Activated CD8-positive, alpha-beta T cell treated with anti-CD3 and anti-CD28 coated beads for 36 hours (primary cell): ENCODE measurements around the gene TP63. TPM values are rescaled to one million over a fixed set of nuclear protein-coding genes. Genes with fewer than 3 reads are reported as not detected.
A peak's percentile ranks its signal among the peaks of the same experiment; 100 is the strongest.

Experiments
- ATAC-seq: fragments of 200-7000 bp; cut with Tn5 transposase; one replicate; pipeline ENCODE4 v1.10.0; 2021; ENCODE audit warnings: mild to moderate bottlenecking, moderate library complexity
- CTCF ChIA-PET: fragments of 350-600 bp; sonication (Branson Sonifier 250); formaldehyde crosslinking; loops from one replicate; lab custom pipeline; 2021; ENCODE audit warnings: antibody characterized with exemption; lab: Charles Lee
- POLR2A ChIA-PET: fragments of 350-600 bp; sonication (Branson Sonifier 250); formaldehyde crosslinking; loops from one replicate; lab custom pipeline; 2021; ENCODE audit warnings: antibody characterized with exemption; lab: Charles Lee
- DNase-seq: peaks from one replicate; pipeline ENCODE4 v3.0.0-alpha.2; 2020
- H3K27ac Mint-ChIP-seq: one replicate; pipeline ENCODE4 v1.8.0; 2021; ENCODE audit warnings: mild to moderate bottlenecking, mixed read lengths
- H3K27me3 Mint-ChIP-seq: one replicate; pipeline ENCODE4 v1.8.0; 2021; ENCODE audit warnings: mixed read lengths
- H3K36me3 Mint-ChIP-seq: one replicate; pipeline ENCODE4 v1.8.0; 2021; ENCODE audit warnings: low read depth, mixed read lengths
- H3K4me1 Mint-ChIP-seq: one replicate; pipeline ENCODE4 v1.8.0; 2021; ENCODE audit warnings: low read depth, mixed read lengths
- H3K4me3 Mint-ChIP-seq: one replicate; pipeline ENCODE4 v1.8.0; 2021; ENCODE audit warnings: mild to moderate bottlenecking, moderate library complexity, mixed read lengths
- H3K9me3 Mint-ChIP-seq: one replicate; pipeline ENCODE4 v1.8.0; 2021; ENCODE audit warnings: mixed read lengths
- intact Hi-C: fragments of 100-400 bp; cut with micrococcal nuclease; formaldehyde crosslinking; loops from one replicate; pipeline ENCODE4 v1.10.0; 2022
- total RNA-seq, 2 experiments: library from RNA; stranded (reverse); gene quantifications; one replicate each; pipeline ENCODE4 v1.2.3, GENCODE V29; 2021
- TF ChIP-seq, protein P1 (sequence below): fragments of 200-600 bp; IDR thresholded peaks from one replicate; pipeline ENCODE4 v1.8.0; 2022; ENCODE audit warnings: antibody characterized with exemption, mild to moderate bottlenecking

The TP63 gene
- total RNA-seq, 2 experiments from 2014 or later: 0.07 to 0.23 TPM

DNA sequence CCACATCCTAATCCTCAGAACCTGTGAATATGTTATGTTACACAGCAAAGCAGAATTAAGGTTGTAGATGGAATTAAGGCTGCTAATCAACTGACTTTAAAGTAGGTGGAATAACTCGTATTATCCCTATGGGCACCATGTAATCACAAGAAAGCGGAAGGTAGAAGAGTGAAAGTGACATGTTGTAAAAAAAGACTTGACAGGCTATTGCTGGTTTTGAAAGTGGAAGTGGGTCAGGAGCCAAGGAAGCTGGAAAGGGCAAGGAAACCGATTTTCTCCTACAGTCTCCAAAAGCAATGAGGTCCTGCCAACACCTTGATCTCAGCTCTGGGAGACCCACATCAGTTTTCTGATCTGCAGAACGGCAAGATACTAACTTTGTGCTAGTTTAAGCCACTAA lies 6.6 kb downstream of the TP63 start:
- ChIA-PET POLR2A (no interaction called here), CTCF (no interaction called here)
- intact Hi-C loops: no loop called here
- DNase-seq (no peak), ATAC-seq (no peak)
- Mint-ChIP-seq H3K4me1 (no peaks in the 10 kb centered on the region), H3K36me3 (no peaks in the 10 kb centered on the region), H3K27ac (no peak overlapping the region), H3K9me3 (no peaks in the 10 kb centered on the region), H3K4me3 (no peak overlapping the region), H3K27me3 (no peaks in the 10 kb centered on the region)
- TF ChIP-seq, protein P1, sequence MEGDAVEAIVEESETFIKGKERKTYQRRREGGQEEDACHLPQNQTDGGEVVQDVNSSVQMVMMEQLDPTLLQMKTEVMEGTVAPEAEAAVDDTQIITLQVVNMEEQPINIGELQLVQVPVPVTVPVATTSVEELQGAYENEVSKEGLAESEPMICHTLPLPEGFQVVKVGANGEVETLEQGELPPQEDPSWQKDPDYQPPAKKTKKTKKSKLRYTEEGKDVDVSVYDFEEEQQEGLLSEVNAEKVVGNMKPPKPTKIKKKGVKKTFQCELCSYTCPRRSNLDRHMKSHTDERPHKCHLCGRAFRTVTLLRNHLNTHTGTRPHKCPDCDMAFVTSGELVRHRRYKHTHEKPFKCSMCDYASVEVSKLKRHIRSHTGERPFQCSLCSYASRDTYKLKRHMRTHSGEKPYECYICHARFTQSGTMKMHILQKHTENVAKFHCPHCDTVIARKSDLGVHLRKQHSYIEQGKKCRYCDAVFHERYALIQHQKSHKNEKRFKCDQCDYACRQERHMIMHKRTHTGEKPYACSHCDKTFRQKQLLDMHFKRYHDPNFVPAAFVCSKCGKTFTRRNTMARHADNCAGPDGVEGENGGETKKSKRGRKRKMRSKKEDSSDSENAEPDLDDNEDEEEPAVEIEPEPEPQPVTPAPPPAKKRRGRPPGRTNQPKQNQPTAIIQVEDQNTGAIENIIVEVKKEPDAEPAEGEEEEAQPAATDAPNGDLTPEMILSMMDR: no peak

DNA sequence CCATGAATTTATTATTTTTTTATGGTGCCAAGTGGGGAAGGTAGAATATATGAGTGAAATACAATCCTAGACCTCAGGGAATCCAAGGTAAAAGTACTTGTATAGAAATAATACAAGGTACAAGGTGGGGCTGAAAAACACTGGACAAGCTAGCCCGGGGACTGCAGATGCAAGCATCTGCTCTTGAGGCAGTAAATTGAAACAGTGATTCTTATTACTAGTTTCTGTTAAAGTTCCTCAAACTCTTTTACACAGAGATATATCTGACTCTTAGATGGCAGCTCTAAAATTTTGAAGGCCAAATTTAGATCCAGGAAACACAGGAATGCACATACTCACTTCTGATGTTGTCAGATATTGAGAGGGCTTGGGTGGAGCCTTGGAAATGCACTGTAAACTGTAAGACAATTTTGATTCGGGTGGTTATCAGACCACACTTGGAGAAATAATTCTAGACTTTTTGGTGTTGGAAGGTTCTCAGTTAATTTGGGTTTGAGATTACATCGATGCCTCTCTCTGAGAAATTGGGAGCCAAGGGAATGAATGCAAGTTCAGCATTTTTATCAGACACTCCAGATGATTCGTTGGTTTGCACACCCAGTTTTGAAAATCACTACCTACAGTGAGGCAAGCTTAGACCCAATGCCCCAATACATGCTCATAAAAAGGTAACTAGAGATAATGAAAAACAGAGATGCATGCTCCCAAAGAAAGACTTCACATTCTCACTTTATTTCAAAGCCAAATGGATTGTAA lies 7.3 kb downstream of the TP63 start:
- DNase-seq (no peak), ATAC-seq (no peak)
- intact Hi-C loops: no loop called here
- POLR2A ChIA-PET: no interaction called here
- CTCF ChIA-PET: no interaction called here
- Mint-ChIP-seq H3K27me3 (no peaks in the 10 kb centered on the region), H3K4me3 (no peak overlapping the region), H3K9me3 (no peaks in the 10 kb centered on the region), H3K27ac (no peak overlapping the region), H3K36me3 (no peaks in the 10 kb centered on the region), H3K4me1 (no peaks in the 10 kb centered on the region)
- TF ChIP-seq, protein P1: no peak

DNA sequence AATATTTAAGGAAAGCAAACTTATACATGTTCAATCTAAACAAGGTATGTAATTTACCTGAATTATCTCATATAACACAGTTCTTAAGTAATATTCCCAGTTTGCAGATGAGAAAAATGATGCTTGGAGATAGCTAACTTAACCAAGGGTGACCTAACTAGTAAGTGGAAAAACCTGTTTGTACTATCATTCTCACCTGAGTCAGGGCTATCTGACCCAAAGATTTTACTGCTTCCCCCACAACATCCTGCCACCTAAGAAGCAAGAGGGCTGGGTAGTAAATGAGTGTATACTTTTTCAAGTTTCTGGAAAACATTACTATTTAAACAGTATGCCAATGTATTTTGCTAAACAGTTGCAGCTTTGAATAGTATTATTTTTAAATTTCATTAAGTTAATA lies 10.6 kb downstream of the TP63 start:
- peak; percentile 51 for ATAC-seq
- Mint-ChIP-seq H3K4me3 (no peak overlapping the region), H3K36me3 (no peaks in the 10 kb centered on the region), H3K9me3 (peaks cover 2% of the 10 kb centered on the region), H3K27me3 (no peaks in the 10 kb centered on the region), H3K27ac (no peak overlapping the region), H3K4me1 (no peaks in the 10 kb centered on the region)
- no peak for DNase-seq
- TF ChIP-seq, protein P1: no peak
- intact Hi-C loops: no loop called here
- CTCF ChIA-PET: no interaction called here
- POLR2A ChIA-PET: no interaction called here

DNA sequence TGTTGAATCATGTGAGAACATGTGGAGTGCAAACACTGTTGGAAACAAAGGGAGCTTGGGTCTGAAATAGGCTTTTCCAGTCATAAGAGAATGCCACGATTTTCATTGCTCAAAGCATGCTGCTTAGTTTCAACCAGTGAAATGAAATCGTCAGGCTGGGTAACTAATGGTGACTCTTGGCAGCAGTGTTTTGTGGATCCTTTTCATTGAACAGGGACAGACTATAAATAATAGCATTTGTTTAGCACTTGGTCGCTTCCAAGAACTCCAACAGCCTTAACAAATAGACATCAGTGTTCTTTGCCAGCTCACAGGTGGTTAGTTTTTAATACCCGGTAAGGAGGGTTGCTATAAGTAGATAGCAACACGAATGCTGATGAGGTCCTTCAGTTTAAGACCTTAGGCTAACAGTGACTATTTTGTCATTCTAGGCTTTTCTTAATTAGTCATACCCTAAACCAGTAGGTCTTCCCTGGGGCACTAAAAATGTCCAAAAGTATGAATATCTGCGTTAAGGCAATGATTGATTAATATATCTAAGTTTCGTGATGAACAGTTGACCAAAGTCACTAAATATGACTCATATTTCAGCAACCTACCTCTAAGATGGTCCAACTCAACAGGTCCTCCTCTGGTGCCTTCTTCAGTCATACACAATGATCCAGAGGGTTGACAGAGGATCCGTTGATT lies 15.8 kb downstream of the TP63 start:
- POLR2A ChIA-PET: no interaction called here
- ATAC-seq: no peak
- no peak for DNase-seq
- peaks cover 2% of the 10 kb centered on the region for H3K9me3 Mint-ChIP-seq
- no peaks in the 10 kb centered on the region for H3K4me1 Mint-ChIP-seq
- H3K27me3 Mint-ChIP-seq: no peaks in the 10 kb centered on the region
- no peak overlapping the region for H3K4me3 Mint-ChIP-seq
- intact Hi-C loops: no loop called here
- TF ChIP-seq, protein P1: no peak
- CTCF ChIA-PET: no interaction called here
- no peaks in the 10 kb centered on the region for H3K36me3 Mint-ChIP-seq
- no peak overlapping the region for H3K27ac Mint-ChIP-seq

DNA sequence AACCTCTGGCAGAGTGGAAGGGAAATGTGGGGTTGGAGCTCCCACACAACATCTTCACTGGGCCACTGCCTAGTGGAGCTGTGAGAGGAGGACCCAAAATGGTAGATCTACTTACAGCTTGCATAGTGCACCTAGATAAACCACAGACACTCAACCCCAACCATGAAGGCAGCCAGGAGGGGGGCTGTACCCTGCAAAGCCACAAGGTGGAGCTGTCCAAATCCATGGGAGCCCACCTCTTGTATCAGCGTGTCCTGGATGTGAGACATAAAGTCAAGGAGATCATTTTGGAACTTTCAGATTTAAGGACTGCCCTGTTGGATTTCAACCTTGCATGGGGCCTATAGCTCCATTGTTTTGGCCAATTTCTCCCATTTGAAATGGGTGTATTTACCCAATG lies 20.9 kb downstream of the TP63 start:
- Mint-ChIP-seq H3K4me3 (no peak overlapping the region), H3K27ac (no peak overlapping the region), H3K9me3 (peaks cover 13% of the 10 kb centered on the region), H3K36me3 (no peaks in the 10 kb centered on the region), H3K27me3 (no peaks in the 10 kb centered on the region), H3K4me1 (no peaks in the 10 kb centered on the region)
- peak; percentile 27 for DNase-seq
- intact Hi-C loops: no loop called here
- TF ChIP-seq, protein P1: peak; percentile 26
- ATAC-seq: no peak
- CTCF ChIA-PET: interaction anchor here (0.6 to 1.6 kb wide), 5 partner anchors 8 to 296 kb away, joined by 3 to 6 read pairs (median 4); no protein-coding TSS in a partner anchor
- POLR2A ChIA-PET: no interaction called here
